ENCODE data around the gene DPP6. TPM values are rescaled to one million over a fixed set of nuclear protein-coding genes. Genes with fewer than 3 reads are reported as not detected.
A peak's percentile ranks its signal among the peaks of the same experiment; 100 is the strongest.
"Not testable (repeated sequence)": the region's sequence is repeated elsewhere in the genome, so short reads cannot be mapped to it uniquely, and the experiment has no call there.

The DPP6 gene
- total RNA-seq = under 0.01 TPM in 2 replicates

DNA sequence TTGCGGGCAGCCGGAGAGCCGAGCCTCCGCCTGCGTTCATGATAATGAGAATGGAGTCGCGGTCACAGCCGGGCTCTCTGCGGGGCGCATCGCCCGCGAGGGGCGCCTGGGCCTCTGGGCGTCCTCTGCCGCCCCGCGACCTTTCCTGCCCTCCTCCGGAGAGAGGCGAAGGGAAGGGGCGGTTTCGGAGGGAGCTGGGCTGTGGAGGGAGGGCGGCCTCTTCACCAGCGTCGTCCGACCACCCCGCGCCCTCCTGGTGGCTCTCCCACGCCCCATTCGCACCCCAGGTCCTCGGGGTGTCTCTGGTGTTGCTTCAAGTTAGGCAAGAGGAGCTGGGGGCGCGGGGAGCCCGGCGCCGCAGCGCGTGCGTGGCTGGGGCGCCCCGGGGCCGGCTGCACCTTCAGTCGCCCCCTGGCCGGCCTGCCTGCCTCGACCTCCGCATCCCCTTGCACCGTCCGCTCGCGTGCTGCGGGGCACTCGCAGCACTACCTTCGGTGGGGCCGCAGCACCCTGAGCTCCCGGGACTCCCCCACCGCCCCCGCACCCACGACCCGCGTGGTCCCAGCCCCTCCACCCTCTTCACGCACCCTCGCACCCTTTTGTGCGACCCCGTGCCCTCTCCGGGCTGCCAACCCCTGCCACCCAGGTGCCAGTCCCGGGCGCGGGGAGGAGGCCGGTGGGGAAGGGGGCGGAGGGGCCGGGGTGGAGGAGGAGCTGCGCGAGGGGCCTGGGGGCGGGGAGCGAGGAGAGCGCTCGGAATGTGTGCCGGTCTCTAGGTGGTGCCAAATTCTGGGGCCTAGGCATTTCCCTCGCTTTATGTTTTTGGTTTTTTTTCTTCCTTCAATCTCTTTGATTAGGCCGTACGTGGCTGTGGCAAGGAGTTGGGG is at the start of gene DPP6:
DPP6 (plus strand) TSS at position 756 of the 887 bp plus-strand sequence.
- DNase-seq (ENCODE audit: low read depth); H3K4me3 ChIP-seq (ENCODE audit: low read depth, low read length): not testable (repeated sequence)

DNA sequence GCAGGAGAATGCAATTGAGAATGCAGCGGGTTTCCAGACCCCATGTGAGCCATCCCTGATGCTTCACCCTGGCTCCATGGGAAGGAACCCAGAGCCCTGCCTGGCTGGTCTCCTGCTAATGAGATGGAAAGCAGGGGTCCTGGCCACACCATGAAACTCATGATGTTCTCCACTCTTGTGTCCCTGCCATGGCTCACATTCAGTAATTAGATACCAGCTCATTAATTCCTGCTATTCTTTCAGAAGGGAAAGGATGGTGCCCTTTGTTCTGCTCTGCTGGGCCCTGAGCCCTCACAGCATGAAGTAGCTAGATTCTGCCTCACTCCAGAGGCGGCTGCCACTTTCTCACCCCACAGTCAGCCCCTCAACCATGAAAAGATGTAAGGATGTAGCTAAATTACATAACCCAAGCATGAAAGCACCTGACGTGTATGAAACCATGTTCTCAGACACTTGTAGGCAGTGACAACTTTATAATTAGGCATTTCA is 42.7 kb upstream of the DPP6 start:
- H3K4me3 ChIP-seq (ENCODE audit: low read depth, low read length) = not testable (repeated sequence)

DNA sequence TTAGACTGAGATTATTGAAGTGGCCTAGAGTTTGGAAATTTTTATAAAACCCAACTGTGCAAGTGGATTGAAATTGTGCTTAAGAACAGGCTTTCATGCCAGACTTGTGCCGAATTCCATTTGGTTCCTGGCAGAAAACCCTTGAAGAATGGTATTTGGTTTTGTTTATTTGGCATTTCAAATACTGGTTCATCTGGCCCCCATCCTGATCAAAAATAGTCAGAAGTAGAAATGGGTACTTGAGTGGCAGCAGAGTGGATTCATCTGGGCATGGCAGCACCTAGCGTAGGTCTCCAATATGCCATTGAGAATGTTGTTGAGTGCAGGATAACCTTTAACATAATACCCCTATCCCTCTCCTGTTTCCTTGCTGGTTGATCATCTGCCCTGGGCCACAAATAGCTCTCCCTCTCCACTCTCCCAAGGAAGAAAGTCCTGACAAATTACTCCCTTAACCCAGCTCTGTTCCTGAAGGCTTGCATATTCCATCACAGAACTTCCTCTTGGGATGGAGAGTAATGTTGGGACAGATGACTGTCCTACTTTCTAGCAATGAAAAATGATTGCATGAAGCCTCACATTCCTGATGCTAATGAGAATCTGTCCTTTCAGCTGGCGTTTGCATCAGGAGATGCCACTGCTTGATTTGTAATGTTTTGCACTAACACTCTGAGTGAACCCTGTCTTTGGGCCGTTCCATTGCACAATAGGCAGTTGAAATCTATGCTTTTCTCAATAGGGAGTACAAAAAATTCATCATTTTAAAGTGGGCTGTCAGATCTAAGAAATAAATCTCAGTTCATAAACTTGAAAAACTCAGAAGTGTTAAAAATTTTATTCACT is 41.3 kb upstream of the DPP6 start:
- not testable (repeated sequence) for H3K4me3 ChIP-seq (ENCODE audit: low read depth, low read length)
- DNase-seq (ENCODE audit: low read depth) = peak; percentile 0

More for the DNA sequence above, 42.7 kb upstream of the DPP6 start:
- not testable (repeated sequence) for DNase-seq (ENCODE audit: low read depth)

DNA sequence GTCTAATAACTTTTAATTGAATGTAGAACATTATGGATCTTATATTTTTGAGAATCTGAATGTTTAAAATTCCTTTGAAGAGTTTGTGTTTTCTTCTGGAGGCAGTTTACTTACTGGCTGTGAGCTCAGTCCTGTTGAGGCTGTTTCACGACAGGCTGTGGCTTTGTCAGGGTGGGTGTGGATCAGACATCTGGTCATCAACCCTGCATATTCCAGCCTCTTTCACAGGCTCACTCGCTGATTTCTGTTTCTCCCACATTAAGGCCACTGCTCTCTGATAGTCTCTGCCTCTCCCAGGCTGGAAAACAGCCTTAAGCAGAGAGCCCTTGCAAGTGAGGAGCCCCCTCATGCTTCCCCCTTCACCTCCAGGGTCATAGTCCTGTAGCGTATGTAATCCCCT is 39.4 kb upstream of the DPP6 start:
- DNase-seq (ENCODE audit: low read depth) = peak; percentile 2
- not testable (repeated sequence) for H3K4me3 ChIP-seq (ENCODE audit: low read depth, low read length)

DNA sequence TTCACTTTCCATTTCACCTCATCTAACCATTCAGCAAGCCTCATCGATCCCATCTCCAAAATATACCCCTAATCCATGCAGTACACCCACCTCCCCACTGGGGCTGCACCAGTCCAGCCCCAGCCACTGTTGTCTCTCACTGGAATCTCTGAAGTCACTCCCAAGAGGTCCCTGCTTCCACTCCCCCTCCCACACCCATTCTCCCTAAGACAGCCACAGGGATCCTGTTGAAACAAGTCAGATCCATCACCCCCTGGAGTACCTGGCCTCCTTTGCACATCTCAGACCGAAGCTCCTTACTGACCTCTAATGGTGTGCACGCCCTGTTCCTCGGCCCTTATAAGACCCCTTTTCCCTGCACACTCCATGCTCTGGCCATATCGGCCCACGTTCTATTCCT is 36.6 kb upstream of the DPP6 start:
- not testable (repeated sequence) for H3K4me3 ChIP-seq (ENCODE audit: low read depth, low read length); DNase-seq (ENCODE audit: low read depth)

DNA sequence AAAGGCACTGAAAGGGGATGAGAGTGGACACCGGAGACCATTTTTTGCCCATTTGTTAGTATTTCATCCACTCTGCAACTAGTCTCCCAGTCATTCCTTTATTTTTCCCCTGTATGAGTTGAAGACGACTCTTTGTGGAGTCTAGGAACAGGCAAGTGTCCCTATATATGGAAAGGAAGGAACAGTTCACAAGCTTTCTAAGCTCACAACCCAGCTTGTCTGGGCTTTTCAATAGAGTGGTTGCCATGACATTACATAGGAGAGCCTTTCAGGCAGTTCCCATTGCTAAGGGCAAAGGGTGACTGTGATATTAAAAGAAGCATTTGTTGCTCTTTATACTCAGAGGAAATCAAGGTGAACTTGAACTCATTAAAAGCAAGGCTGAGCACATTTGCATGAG is 33.8 kb upstream of the DPP6 start:
- DNase-seq (ENCODE audit: low read depth); H3K4me3 ChIP-seq (ENCODE audit: low read depth, low read length): not testable (repeated sequence)

DNA sequence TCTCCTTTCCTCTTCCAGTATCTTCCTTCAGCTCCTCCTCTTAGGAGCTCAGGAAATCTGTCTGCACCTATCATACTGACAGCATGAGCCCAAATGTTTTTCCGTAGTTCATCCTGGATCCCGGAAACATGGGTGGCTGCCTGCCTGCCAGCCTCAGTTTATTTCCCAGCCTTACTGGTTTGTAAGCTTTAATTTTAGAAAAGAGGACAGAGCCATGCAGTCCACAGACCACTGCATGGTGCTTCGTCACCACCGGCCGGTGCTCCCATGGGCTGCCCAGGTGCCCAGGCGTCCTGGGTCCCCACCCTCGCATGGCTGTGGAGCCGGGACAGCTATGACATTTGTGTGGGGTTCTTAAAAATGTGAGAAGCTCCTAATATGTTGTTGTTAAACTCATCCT is 24.4 kb upstream of the DPP6 start:
- H3K4me3 ChIP-seq (ENCODE audit: low read depth, low read length); DNase-seq (ENCODE audit: low read depth): not testable (repeated sequence)

DNA sequence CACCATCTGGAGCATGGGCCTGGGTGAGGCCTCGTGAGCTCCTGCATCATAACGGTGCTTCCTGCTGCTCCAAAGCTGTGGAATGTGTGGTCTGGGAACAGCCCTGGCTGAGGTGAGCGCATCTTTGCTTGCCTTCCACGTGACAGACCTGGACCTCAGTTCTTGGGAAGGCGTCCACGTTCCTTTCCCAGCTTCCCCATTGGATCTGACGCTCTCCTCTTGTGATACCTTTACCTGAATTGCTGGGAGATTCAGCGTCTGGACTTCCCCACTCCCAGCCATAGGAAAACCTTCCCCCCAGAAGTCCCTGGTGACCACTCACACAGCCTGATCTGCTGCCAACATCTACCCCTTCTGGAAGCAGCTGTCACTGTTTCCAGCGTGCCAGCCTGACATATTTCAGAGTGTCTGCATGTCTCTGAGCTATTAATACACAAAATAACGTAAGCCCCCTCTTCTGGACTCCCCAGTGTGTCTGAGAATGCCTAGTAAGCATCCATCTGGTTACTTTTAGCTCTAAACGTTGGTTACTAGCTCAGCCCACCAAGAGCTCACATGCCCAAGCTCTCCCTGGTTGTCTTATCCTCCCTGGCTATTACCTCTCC is 21.6 kb upstream of the DPP6 start:
- not testable (repeated sequence) for DNase-seq (ENCODE audit: low read depth); H3K4me3 ChIP-seq (ENCODE audit: low read depth, low read length)

DNA sequence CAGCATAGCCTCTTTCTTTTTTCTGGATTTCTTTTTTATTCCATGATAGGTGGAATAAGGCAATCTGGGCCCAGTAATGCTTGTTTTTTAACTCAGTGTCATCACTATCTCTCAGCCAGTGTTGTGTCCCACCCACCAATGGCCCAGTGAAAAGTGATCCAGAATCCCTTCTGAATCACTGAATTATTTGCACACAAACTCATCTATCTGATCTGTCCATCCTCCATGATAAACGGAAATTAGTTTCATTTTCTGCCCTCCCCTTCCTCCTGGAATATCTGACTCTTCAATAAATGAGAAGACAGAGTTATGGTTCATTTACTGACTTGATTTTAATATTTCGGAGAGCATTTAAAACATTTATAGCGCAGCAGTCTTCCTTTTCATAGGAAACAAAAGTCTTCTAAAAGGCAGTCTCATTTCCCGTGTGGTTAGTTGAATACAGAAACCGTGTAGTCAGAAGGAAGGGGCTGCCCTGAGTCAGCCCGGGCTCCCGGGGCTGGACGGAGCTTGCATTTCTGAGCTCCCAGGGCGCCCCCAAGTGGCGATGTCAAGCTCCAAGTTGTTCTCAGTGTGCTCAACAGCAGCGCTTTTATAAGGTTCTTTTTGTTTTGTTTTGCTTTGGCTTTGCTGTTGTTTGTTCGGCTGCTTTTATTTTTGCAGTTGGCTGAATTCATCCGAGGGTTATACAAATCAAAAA is 12.6 kb upstream of the DPP6 start:
- DNase-seq (ENCODE audit: low read depth); H3K4me3 ChIP-seq (ENCODE audit: low read depth, low read length): not testable (repeated sequence)

DNA sequence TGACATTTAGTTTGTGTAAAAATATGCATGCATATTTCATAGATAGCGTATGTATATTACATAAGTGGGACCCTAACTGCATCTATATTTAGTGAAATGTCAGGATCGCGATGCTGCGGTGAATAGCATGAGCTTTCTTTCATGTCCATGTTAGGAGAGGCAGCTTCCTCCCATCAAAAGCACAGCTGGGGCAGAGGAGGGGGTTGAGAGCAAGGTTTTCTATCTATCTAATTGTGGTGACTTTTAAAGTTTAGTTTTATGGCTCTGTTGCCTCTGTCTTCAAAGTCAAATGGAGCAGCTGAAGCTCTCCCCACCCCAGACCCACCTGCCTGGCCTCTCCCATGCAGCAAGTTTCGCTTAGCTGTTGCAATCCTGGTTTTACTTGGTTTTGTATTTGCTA is 1.8 kb upstream of the DPP6 start:
- not testable (repeated sequence) for DNase-seq (ENCODE audit: low read depth); H3K4me3 ChIP-seq (ENCODE audit: low read depth, low read length)

DNA sequence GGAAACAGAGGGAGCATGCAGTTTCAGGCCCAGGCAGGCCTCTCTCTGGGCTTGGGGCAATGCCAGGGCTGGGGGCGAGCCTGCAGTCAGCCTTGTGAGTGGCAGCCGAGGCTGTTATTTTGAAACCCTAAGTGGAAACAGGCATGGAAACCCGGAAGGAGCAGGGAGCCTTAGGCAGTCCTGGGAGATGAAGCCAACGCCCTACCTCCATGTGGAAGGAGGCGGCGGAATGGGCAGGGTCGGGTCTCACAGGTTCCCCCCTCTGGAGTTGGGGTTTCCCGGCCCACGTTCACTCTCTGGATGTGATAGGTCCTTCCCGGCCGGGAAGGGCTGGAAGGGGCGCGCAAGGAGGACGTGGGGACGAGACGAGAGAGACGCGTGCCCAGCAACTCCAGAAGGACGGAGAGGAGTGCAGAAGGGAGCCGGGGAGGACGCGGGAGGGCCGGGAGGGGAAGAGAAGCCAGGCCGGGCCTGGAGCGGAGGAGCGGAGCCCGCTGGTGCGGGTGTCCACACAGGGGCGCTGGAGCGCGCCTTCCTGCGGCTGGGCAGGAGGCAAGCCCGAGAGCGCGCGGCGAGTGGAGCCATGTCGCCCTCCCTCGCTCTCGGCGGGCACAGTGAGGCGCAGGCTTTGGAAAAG is 1.1 kb upstream of the DPP6 start:
- H3K4me3 ChIP-seq (ENCODE audit: low read depth, low read length); DNase-seq (ENCODE audit: low read depth): not testable (repeated sequence)

DNA sequence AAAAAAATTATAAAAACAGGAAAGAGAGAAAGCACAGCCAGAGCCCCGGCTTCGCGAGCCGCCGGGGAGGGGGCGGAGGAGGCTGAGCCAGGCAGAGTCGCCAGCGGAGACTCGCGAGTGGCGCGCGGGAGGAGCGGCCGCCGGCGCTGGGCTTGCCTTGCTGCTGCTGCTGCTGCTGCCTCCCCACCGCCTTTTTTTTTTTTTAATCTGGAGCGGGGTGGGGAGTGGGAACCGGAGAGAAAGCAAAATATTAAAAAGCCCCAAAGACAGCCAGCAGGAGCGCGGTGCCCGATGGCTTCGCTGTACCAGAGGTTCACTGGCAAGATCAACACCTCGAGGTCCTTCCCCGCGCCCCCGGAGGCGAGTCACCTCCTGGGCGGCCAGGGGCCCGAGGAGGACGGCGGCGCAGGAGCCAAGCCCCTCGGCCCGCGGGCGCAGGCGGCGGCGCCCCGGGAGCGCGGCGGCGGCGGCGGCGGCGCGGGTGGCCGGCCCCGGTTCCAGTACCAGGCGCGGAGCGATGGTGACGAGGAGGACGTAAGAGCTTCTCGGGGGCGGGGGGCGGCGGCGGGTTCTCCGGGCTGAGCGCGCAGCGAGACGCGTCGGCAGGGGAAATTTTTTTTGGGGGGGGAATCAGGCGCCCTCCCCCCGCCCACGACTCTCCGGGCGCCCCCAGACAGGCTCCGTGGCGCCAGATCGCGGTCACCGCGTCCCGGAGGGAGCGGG is 493 bp downstream of the DPP6 start:
- not testable (repeated sequence) for DNase-seq (ENCODE audit: low read depth); H3K4me3 ChIP-seq (ENCODE audit: low read depth, low read length)

DNA sequence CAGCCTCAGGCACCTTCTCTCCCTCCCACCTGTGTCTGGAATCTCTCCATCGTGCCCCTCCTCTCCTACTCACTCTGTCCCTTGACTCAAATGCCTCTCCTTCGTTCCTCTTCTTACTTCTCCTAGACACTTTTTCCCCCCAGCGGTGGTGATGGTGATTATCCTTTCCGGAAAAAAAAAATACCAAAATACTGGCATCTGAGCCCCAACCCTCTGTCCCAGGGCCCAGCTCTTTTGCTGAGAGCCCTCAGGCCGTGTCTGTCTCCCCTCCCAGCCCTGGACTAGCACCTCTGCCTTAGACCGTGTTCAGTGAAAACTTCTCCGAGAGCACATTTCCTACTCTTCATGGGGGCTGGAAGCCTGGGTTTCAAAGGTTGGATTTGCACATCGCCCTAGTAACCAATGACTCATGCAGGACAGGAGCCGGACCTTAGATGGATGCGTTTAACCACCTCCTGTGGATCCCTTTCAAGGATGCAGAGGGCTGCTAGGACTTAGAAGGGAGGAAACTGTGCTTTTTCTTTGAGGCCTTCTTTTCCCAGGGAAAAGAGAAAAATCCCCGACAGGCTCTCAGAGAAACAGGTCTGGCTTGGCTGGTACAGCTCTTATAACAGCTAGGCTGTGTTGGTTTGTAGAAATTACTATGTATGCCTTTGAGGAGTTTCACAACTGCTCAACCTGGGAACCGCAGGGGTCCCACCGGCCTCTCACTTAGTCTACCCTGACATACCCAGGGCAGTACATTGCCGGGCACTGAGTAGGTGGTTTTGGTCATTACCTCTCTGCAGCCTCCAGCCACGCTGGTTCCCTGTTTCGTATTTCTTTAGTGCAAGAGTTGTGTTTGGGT is 1.5 kb downstream of the DPP6 start:
- DNase-seq (ENCODE audit: low read depth); H3K4me3 ChIP-seq (ENCODE audit: low read depth, low read length): not testable (repeated sequence)

DNA sequence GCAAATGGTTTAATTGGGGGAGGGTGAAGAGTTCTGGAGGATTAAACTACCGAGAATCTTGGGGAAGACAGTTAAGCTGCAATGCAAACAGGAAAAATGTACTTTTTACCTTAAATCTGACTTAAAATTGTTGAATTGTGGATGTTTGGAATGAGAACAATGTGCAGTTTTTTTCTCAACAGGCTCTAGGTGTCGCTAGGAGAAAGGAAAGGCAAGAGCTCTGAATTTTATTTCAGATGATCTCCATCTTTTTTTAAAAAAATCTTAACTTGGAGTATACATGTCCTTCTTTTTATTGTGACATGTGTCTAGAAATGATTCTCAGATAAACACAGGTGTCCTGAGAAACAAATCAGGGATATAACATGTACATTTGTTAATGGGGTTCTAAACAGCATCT is 2.5 kb downstream of the DPP6 start:
- not testable (repeated sequence) for DNase-seq (ENCODE audit: low read depth); H3K4me3 ChIP-seq (ENCODE audit: low read depth, low read length)

DNA sequence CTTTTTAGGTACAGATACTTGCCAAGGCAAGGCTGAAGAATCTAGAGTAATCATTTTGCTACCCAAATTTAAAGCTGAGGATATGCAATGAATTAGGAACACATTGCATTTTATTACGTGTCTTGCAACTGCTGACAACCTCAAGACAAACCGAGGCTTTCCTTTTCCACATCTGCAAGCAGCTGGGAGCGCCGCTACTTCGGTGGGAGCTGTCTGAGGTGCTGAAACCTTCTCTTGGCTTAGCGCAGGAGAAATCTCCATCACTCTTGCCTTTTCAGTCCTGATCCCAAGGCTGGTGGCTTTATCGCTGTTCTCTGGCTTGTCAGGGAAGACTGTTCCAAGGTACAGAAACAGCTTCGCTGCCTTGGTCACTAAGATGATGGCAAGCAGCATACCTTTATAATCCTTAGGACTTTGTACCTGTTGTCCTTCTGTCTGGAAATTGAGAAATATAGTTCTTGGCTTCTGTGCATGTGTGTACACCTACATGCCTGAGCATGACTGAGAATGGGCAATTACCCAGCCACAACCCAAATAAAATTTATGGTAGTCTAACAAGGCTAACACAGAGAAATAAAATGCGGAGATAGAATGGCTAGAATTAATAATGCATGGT is 3.4 kb downstream of the DPP6 start:
- DNase-seq (ENCODE audit: low read depth) = peak; percentile 51

DNA sequence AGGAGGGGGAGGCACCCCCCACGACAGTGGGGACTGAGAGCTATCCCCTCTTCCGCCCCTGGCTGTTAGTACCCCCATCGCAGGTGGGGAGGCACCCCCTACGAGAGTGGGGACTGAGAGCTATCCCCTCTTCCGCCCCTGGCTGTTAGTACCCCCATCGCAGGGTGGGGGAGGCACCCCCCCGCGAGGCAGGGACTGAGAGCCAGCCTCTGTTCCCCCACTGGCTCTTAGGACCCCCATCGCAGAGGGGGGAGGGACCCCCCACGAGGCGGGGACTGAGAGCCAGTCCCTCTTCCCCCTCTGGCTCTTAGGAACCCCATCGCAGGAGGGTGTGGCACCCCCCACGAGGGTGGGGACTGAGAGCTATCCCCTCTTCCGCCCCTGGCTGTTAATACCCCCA is 6.6 kb downstream of the DPP6 start:
- not testable (repeated sequence) for H3K4me3 ChIP-seq (ENCODE audit: low read depth, low read length); DNase-seq (ENCODE audit: low read depth)

More for the DNA sequence above, 3.4 kb downstream of the DPP6 start:
- H3K4me3 ChIP-seq (ENCODE audit: low read depth, low read length) = not testable (repeated sequence)
